SK-N-SH treated with all-trans-retinoic acid at 6 μM for 48 hours (cell line): ENCODE data around the gene INCENP.

ENCODE experiments used
- ATAC-seq: fragments of 200-7000 bp; cut with Tn5 transposase; 3 replicates; pipeline ENCODE4 v1.9.1; 2020; ENCODE audit warnings: mild to moderate bottlenecking, moderate library complexity
- ARNTL ChIP-seq: fragments of 450-650 bp; formaldehyde crosslinking; IDR thresholded peaks from 2 replicates; pipeline ENCODE4 v1.5.0; 2020; ENCODE audit warnings: low read depth, mild to moderate bottlenecking, moderate library complexity, borderline replicate concordance
- CSDC2 ChIP-seq: fragments of 250-450 bp; sonication (Bioruptor Pico); IDR thresholded peaks from 2 replicates; pipeline ENCODE4 v1.5.0; 2020; ENCODE audit warnings: mild to moderate bottlenecking, moderate library complexity
- GLIS3 ChIP-seq: fragments of 250-450 bp; sonication (Bioruptor Pico); IDR thresholded peaks from 2 replicates; pipeline ENCODE4 v1.5.0; 2020; ENCODE audit warnings: mild to moderate bottlenecking, moderate library complexity
- ISL1 ChIP-seq: fragments of 250-450 bp; sonication (Bioruptor Pico); IDR thresholded peaks from 2 replicates; pipeline ENCODE4 v2.1.2; 2022; ENCODE audit warnings: mild to moderate bottlenecking, moderate library complexity
- OSR1 ChIP-seq: fragments of 250-450 bp; sonication (Bioruptor Pico); IDR thresholded peaks from 2 replicates; pipeline ENCODE4 v1.8.0; 2022; ENCODE audit warnings: moderate library complexity, mild to moderate bottlenecking, inconsistent platforms
- PPARA ChIP-seq: fragments of 250-450 bp; sonication (Bioruptor Pico); IDR thresholded peaks from 2 replicates; pipeline ENCODE4 v1.5.0; 2020; ENCODE audit warnings: mild to moderate bottlenecking, borderline replicate concordance
- RARB ChIP-seq: fragments of 250-450 bp; sonication (Bioruptor Pico); IDR thresholded peaks from 2 replicates; pipeline ENCODE4 v1.8.0; 2021; ENCODE audit warnings: mild to moderate bottlenecking, moderate library complexity
- SNAI2 ChIP-seq: fragments of 250-450 bp; sonication (Bioruptor Pico); IDR thresholded peaks from 2 replicates; pipeline ENCODE4 v1.5.0; 2020; ENCODE audit warnings: mild to moderate bottlenecking, moderate library complexity
- TCF4 ChIP-seq: fragments of 250-450 bp; sonication (Bioruptor Pico); IDR thresholded peaks from 2 replicates; pipeline ENCODE4 v1.8.0; 2021; ENCODE audit warnings: mild to moderate bottlenecking, moderate library complexity, borderline replicate concordance
- TOX ChIP-seq: fragments of 250-450 bp; sonication (Bioruptor Pico); IDR thresholded peaks from 2 replicates; pipeline ENCODE4 v1.8.0; 2021; ENCODE audit warnings: mild to moderate bottlenecking, moderate library complexity, borderline replicate concordance
- ZC3H10 ChIP-seq: fragments of 250-450 bp; sonication (Bioruptor Pico); IDR thresholded peaks from 2 replicates; pipeline ENCODE4 v1.5.1; 2021; ENCODE audit warnings: mild to moderate bottlenecking, moderate library complexity
- ZFP3 ChIP-seq: fragments of 250-450 bp; sonication (Bioruptor Pico); IDR thresholded peaks from 2 replicates; pipeline ENCODE4 v1.5.0; 2020; ENCODE audit warnings: mild to moderate bottlenecking, moderate library complexity
- ZFP30 ChIP-seq: fragments of 450-650 bp; formaldehyde crosslinking; IDR thresholded peaks from 2 replicates; pipeline ENCODE4 v1.5.0; 2022; ENCODE audit warnings: mild to moderate bottlenecking, moderate library complexity
- ZNF565 ChIP-seq: fragments of 450-650 bp; formaldehyde crosslinking; conservative IDR thresholded peaks from 2 replicates; pipeline ENCODE4 v1.5.0; 2020; ENCODE audit warnings: low read depth, mild to moderate bottlenecking, moderate library complexity
- ZNF70 ChIP-seq: fragments of 450-650 bp; formaldehyde crosslinking; IDR thresholded peaks from 2 replicates; pipeline ENCODE4 v1.5.0; 2020; ENCODE audit warnings: mild to moderate bottlenecking, moderate library complexity
- ZNF8 ChIP-seq: fragments of 450-650 bp; formaldehyde crosslinking; IDR thresholded peaks from 2 replicates; pipeline ENCODE4 v1.5.0; 2020; ENCODE audit warnings: mild to moderate bottlenecking, moderate library complexity
- TF ChIP-seq, protein P1 (sequence below): fragments of 250-450 bp; sonication (Bioruptor Pico); IDR thresholded peaks from 2 replicates; pipeline ENCODE4 v1.8.0; 2021; ENCODE audit warnings: low read depth, mild to moderate bottlenecking, moderate library complexity, borderline replicate concordance
- TF ChIP-seq, protein P2 (sequence below): fragments of 250-450 bp; sonication (Bioruptor Pico); IDR thresholded peaks from 2 replicates; pipeline ENCODE4 v1.5.1; 2020; ENCODE audit warnings: low read depth, mild to moderate bottlenecking, moderate library complexity
- TF ChIP-seq, protein P3 (sequence below): fragments of 250-450 bp; sonication (Bioruptor Pico); IDR thresholded peaks from 2 replicates; pipeline ENCODE4 v1.5.0; 2020; ENCODE audit warnings: mild to moderate bottlenecking, moderate library complexity
- TF ChIP-seq, protein P4 (sequence below): fragments of 250-450 bp; sonication (Bioruptor Pico); IDR thresholded peaks from 2 replicates; pipeline ENCODE4 v1.5.1; 2021; ENCODE audit warnings: mild to moderate bottlenecking, moderate library complexity

The INCENP gene

DNA sequence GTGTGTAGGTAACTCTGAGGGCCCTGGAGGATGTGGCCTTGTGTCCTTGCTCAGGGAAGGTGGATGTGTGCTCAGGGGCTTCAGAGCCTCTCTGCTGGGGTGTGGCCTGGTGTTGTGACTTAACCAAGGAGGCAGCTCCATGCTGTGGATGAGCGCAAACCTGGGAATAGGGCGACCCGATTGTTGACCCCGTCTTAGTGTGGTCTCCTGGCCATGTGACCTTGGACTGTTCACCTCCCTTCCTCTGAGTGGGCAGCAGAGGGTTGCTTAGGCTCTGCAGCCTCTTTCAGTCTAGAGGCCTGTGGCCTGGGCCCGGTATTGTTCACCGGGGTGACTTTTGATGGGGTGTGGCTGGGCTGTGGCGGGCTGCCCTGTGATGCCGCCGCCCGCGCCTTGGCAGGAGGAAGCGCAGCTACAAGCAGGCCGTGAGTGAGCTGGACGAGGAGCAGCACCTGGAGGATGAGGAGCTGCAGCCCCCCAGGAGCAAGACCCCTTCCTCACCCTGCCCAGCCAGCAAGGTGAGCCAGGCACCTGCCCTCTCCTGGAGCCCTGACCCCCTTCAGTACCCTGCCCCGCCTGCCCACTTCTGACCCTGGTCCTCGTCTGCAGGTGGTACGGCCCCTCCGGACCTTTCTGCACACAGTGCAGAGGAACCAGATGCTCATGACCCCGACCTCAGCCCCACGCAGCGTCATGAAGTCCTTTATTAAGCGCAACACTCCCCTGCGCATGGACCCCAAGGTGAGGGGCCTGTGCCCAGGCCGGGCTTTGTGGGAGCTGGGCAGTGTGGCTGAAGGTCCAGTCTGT is 16.7 kb downstream of the INCENP start:
- TF ChIP-seq CSDC2 (no peak), ZFP3 (no peak), ZNF565 (no peak), TCF4 (CRISPR knock-in tag) (no peak), RARB (CRISPR knock-in tag) (no peak), OSR1 (CRISPR knock-in tag) (no peak)
- TF ChIP-seq, protein P1, sequence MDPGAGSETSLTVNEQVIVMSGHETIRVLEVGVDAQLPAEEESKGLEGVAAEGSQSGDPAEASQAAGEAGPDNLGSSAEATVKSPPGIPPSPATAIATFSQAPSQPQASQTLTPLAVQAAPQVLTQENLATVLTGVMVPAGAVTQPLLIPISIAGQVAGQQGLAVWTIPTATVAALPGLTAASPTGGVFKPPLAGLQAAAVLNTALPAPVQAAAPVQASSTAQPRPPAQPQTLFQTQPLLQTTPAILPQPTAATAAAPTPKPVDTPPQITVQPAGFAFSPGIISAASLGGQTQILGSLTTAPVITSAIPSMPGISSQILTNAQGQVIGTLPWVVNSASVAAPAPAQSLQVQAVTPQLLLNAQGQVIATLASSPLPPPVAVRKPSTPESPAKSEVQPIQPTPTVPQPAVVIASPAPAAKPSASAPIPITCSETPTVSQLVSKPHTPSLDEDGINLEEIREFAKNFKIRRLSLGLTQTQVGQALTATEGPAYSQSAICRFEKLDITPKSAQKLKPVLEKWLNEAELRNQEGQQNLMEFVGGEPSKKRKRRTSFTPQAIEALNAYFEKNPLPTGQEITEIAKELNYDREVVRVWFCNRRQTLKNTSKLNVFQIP (CRISPR knock-in tag), result no peak
- no peak for ATAC-seq

DNA sequence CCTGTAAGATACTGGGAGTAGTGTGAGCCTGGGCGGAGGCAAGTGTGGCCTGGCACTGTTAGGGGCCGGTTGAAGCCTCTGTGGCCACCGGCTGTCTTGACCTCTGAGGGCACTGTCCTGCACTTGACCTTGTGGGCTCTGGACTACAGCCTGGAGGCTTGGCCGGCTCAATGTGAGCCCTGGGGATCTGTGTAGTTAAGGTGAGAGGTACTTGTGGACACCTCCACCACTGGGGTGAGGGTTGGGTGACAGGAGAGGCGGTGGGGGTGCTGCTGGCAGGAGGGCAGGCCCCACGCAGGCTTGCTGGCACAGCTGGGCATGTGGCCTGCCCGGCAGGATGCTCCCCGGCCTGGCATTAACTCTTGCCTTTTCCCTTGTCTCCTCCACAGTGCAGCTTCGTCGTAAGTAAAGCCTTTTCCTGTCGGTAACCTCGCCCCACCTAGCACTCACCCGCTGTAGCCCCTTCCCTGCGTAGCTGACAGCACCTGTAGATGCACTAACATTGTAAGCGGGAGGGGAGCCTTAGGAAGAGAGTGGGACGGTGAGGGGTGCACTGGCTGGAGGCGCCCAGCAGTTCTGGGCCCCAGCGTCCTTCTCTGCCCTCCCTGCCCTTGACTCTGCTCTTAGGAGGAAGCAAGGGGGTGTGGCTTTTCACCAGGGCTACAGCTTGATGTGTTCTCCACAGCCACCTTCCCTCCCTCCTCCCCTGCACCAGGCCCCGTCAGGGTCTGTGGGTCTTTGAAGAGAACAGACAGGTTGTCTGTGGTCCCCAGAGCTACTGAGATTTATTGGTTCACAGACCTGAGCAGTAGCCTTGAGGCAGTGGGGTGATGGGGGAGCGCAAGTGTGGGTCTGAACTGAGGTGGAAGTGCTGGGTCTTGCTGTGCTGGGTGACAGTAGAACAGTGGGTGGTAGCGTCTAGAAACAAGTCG is 17.6 kb downstream of the INCENP start:
- no peak for ATAC-seq
- no peak for TF ChIP-seq ARNTL (CRISPR knock-in tag)
- no peak for TF ChIP-seq ZFP30 (CRISPR knock-in tag)
- no peak for TF ChIP-seq ZNF8 (CRISPR knock-in tag)
- TF ChIP-seq OSR1 (CRISPR knock-in tag), result no peak

DNA sequence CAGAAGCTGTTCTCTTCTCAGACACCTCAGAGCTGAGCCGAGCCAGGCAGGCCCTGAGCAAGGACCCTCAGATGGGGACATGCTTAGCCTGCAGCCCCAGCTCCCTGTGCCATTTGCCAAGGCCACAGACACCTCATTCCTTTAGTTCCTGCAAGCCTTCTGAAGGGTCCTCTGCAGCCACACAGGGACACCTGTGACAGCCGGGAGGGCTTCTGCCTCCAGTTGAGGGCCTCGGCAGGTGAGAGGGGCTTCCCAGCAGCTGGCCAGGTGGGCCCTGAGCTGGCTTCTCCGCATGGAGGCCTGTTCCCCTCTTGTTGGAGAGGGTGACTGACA is 18.2 kb downstream of the INCENP start:
- ATAC-seq, result no peak
- TF ChIP-seq, protein P2, sequence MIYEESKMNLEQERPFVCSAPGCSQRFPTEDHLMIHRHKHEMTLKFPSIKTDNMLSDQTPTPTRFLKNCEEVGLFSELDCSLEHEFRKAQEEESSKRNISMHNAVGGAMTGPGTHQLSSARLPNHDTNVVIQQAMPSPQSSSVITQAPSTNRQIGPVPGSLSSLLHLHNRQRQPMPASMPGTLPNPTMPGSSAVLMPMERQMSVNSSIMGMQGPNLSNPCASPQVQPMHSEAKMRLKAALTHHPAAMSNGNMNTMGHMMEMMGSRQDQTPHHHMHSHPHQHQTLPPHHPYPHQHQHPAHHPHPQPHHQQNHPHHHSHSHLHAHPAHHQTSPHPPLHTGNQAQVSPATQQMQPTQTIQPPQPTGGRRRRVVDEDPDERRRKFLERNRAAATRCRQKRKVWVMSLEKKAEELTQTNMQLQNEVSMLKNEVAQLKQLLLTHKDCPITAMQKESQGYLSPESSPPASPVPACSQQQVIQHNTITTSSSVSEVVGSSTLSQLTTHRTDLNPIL (CRISPR knock-in tag), result no peak
- no peak for TF ChIP-seq PPARA
- TF ChIP-seq GLIS3 (CRISPR knock-in tag), result no peak
- TF ChIP-seq ISL1, result no peak
- TF ChIP-seq ZNF70, result no peak
- TF ChIP-seq, protein P1 (CRISPR knock-in tag), result no peak
- no peak for TF ChIP-seq ZFP30 (CRISPR knock-in tag)
- TF ChIP-seq ARNTL (CRISPR knock-in tag), result no peak
- no peak for TF ChIP-seq TOX (CRISPR knock-in tag)
- TF ChIP-seq ZFP3, result no peak
- TF ChIP-seq, protein P3, sequence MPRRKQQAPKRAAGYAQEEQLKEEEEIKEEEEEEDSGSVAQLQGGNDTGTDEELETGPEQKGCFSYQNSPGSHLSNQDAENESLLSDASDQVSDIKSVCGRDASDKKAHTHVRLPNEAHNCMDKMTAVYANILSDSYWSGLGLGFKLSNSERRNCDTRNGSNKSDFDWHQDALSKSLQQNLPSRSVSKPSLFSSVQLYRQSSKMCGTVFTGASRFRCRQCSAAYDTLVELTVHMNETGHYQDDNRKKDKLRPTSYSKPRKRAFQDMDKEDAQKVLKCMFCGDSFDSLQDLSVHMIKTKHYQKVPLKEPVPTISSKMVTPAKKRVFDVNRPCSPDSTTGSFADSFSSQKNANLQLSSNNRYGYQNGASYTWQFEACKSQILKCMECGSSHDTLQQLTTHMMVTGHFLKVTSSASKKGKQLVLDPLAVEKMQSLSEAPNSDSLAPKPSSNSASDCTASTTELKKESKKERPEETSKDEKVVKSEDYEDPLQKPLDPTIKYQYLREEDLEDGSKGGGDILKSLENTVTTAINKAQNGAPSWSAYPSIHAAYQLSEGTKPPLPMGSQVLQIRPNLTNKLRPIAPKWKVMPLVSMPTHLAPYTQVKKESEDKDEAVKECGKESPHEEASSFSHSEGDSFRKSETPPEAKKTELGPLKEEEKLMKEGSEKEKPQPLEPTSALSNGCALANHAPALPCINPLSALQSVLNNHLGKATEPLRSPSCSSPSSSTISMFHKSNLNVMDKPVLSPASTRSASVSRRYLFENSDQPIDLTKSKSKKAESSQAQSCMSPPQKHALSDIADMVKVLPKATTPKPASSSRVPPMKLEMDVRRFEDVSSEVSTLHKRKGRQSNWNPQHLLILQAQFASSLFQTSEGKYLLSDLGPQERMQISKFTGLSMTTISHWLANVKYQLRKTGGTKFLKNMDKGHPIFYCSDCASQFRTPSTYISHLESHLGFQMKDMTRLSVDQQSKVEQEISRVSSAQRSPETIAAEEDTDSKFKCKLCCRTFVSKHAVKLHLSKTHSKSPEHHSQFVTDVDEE (CRISPR knock-in tag), result no peak
- no peak for TF ChIP-seq ZNF8 (CRISPR knock-in tag)
- TF ChIP-seq, protein P4, sequence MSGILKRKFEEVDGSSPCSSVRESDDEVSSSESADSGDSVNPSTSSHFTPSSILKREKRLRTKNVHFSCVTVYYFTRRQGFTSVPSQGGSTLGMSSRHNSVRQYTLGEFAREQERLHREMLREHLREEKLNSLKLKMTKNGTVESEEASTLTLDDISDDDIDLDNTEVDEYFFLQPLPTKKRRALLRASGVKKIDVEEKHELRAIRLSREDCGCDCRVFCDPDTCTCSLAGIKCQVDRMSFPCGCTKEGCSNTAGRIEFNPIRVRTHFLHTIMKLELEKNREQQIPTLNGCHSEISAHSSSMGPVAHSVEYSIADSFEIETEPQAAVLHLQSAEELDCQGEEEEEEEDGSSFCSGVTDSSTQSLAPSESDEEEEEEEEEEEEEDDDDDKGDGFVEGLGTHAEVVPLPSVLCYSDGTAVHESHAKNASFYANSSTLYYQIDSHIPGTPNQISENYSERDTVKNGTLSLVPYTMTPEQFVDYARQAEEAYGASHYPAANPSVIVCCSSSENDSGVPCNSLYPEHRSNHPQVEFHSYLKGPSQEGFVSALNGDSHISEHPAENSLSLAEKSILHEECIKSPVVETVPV, result no peak
- no peak for TF ChIP-seq ZNF565
- no peak for TF ChIP-seq SNAI2 (CRISPR knock-in tag)
- no peak for TF ChIP-seq ZC3H10 (CRISPR knock-in tag)
- no peak for TF ChIP-seq RARB (CRISPR knock-in tag)
